DMS153 (cell line): ENCODE measurements around the gene CAMK2B.

ENCODE experiments used
- DNase-seq: peaks from one replicate; lab custom pipeline; 2025; lab: John Stamatoyannopoulos, UW

Gene CAMK2B

DNA sequence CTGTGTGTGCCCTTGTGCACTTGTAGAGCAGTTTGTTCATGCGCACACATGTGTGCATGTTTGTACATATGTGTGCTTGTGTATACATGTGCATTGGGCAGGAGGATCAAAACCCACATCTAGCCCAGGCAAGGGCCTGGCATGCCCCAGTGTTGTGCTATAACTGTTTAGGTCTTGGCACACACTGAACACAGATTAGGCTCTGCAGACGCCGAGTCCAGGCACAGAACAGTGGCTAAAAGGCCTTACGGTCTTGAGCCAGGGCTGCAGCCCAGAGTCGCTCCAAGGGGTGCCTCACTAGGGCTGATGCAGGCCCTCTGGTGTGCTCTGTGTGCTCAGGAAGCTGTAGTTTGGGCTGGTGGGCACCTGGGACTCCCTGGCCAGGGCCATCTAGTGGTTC, 68.9 kb downstream of the CAMK2B start:
- DNase-seq = no peak

GRCh38 chr7:44251881-44252280, 73.5 kb downstream of the CAMK2B start:
- no peak for DNase-seq

DNA sequence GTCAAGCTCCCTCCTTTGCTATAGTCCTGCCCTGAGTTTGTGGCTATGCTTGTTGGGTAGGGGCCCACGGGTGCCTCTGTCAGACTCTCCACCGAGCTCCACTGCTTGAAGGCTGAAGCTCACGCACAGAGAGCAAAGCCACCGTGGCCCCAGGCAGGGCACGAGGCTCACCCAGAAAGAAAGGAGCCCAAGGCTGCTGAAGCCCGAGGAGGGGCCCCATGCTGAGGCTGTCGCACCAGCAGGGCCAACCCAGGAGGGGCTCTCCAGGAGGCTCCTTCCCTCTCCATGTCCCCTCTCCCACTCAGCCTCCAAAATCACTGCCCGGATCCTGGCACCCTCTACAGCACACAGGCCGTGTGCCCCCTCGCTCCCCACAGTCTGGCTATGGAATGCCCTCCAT, 74.1 kb downstream of the CAMK2B start:
- no peak for DNase-seq

- DNase-seq = no peak
Measured at GRCh38 chr7:44249639-44250234, 75.7 kb downstream of the CAMK2B start.

DNA sequence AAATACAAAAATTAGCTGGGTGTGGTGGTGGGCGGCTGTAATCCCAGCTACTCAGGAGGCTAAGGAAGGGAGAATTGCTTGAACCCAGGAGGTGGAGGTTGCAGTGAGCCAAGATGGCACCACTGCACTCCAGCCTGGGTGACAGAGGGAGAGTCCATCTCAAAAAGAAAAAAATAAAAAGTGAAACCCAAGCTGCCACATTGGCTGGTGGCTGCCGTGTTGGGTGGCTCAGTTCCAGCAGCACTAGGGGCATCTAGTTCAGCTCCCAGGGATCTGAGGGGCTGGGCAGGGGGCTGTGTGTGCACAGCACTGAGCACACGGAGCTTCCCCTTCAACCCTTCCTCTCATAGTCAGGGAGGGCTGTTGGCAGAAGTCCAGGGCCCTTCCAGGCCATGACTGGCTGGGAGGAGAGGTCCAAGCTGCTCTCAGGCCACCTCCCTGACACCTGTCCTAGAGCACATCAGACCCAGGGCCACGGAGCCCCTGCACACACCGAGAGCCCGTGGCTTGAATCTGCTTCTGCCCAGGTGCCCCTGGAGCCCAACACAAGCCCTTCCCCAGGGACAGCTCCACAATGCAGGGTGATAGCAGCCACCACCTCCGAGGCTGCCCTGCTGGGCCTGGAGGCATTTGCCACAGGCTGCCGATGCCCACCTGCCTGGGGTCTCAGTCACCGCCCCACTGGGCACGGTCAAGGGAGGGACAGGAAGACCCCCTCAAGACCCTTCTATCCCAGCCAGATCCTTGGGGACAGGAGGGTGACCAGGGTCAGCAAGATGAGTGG, 77.3 kb downstream of the CAMK2B start:
- no peak for DNase-seq

DNA sequence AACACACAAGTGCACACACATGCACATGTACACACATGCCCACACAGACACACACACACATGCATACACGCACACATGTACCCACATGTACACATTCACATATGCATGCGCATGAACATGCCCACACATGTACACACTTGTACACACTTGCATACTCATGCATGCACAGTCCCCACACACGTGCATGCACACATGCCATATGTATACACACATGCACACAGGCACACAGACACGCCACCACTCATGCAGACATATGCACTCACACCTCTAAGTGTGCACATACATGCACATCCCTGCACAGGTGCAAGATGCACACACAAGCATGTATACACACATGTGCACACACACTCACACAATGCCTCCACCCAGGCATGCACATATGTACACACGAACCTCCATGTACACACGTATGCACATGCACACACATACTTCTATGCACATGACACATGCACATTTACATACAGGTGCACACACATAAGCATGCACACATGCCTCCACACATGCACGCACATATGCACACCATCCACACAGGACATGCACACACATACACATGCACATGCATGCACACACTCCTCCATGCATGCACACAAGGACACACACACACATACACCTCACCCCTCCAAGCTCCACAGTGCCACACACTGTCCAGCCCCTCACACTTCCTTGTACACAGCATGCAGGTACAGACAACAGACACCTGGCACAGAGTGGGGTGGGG, 78.8 kb downstream of the CAMK2B start:
- DNase-seq = no peak

GRCh38 chr7:44244282-44244681, 81.1 kb downstream of the CAMK2B start:
- no peak for DNase-seq

DNA sequence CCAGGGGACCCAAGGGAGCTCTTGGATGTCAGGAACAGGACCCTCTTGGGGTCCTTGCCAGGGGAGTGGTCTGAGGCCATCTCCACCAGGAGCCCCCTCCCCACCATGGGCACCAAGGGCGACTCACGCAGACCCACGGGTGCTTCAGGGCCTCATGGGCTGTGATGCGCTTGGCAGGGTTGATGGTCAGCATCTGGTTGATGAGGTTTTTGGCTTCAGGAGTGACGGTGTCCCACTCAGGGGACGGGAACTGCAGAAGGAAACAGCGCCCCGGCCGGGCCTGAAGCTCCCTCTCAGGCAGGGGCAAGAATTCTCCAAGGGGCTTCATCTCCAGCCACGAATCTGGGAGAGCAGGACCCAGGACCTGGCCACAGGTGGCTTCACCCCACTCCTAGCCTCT, 83.3 kb downstream of the CAMK2B start:
- DNase-seq = no peak

GRCh38 chr7:44240983-44241510, 84.3 kb downstream of the CAMK2B start:
- peak; percentile 82 for DNase-seq

DNA sequence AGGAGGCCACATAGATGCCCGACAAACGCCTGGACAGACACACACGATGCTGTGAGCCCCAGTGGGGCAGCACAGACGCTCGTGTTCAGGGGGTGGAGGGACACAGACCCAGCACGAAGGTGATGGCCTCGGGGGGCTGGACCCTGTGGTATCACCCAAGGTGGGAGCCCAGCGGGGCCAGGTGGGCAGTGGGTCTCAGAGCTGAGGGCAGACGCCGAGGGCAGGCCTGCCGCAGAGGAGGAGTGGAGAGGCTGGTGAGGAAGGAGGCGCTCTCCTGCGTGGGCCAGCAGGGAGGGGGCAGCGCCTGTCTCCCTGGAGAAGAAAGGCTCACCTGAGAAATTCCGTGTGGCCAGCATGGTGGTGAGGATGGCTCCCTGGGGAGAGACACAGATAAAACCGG, 85.0 kb downstream of the CAMK2B start:
- DNase-seq = no peak

DNA sequence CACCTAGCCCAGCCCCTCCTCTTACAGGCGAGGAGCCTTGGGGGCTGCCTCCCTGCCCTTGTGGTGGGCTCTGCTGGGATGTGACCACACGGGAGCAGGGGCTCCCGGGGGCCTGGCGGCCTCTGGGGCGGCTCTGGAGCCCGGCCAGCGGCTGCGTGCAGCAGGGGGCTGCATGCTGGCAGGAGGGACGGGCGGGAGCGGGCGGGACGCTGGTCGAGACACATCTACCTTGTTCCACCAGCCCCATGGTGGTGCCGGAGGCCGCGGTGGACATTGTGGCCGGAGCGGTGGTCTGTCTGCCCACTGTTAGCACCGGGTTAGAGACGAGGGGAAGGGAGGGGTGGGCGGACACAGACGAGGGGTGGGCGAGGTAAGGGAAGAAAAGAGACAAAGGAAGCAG, 86.0 kb downstream of the CAMK2B start:
- no peak for DNase-seq

GRCh38 chr7:44238116-44238695, 87.2 kb downstream of the CAMK2B start:
- no peak for DNase-seq

GRCh38 chr7:44237696-44238095, 87.7 kb downstream of the CAMK2B start:
- no peak for DNase-seq

DNA sequence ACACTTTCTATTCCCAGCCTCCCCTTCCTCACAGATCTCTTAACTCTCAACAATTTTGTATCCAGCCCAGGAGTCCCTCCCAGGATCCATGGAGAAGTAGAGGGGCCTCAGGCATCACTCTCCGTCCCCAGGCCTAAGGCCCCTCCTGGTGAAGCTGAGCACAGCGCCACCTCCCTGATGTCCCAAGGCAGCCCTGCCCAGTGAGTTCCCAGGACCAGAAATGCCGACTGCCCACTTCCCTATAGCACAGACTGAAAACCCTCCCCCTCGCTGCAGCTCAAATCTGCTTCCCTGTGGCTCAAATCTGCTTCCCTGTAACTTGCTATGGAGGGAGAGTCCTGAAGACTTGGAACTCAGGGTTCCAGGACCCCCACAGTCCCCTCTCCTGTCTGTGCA, 89.1 kb downstream of the CAMK2B start:
- no peak for DNase-seq

DNA sequence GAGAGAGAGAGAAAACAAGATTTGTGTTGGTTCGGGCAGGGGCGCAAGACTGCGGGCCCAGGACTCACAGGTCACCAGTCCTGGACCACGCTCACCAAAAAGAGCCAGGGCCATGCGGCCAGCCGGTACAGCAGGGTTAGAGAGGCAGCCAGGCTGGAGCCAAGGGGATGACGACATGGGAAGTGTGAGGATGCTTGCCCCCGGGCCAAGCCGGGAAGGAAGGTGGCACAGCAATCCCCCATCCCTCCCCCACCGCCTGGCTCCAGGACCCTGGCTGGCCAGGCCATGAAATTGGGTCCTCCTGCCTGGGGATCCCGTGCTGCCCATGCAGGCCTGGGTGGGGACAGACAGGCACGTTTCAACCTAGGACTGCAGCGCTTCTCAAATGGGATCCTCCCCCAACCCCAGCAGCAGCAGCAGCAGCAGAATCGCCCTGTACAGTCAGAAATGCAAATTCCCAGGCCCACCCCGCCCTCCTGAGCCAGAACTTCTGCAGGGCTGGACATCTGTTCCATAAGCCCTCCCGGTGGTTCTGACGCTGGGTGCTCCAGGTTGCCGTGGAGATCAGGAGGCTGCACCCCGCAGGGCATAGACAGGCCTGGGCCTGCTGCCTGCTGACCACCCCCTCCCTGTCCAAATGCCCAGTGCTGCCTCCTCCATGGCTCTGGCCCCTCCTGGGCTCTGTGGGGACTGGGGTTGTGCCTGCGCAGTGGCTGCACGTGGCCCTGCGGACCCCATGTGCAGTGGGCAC, 89.6 kb downstream of the CAMK2B start:
- DNase-seq = no peak

- DNase-seq = no peak
Measured at GRCh38 chr7:44235066-44235465, 90.3 kb downstream of the CAMK2B start.

- no peak for DNase-seq
Measured at GRCh38 chr7:44232901-44233715, 92.3 kb downstream of the CAMK2B start.

DNA sequence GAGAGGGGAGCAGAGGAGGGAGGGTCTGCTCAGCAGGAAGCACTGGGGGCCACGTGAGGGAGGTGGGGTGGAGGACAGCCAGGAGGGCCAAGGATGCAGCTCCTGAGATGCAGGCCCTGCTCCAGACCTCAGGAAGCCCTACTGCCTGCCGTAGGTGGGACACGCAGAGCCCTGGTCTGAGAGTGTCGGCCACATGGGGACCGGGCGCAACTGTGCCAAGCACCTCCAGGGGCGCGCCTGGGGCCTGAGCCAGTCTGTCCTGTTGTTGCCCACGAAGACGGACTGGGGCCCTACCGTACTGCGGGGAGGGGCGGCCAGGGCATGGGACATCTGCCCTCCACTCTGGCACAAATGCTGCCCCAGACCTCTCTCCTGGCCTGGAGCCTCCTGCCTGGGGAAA, 93.0 kb downstream of the CAMK2B start:
- DNase-seq = no peak

DNA sequence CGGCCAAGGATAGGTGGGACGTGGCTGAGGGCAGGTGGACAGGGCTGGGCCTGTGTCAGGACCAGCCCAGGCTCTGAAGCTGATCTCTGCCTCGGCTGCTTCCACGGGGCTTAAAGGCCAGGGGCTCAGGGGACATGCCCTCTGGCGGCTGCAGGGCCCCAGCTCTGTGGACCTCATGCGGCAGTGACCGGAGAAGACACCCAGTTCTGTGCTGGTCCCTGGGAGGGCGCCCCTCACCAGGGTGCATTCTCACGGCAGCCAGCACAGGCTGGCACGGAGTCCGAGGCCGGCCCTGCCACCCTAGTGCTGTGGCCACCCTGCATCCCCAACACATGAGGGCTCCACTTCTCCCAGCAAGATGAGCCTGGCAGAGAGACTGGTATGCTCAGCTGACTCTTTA, 94.3 kb downstream of the CAMK2B start:
- no peak for DNase-seq

DNA sequence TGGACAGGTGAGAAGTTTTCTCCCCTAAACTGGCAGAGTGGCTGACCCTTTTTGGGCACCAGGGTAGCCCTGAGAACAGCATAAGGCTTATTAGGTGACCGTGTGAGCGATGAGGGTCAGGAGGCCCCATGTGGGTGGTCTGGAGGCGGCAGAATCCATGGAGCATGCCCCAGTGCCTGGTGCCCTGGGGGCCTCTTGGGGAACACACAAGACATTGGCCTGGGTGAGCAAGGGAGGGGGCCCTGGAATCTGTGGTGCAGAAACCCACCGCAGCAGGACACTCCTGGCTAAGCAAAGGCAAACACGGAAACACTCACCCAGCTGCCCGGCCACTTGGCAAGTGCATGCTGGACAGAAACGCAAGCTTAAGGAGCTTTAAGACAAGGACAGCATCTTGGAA, 95.1 kb downstream of the CAMK2B start:
- no peak for DNase-seq

DNA sequence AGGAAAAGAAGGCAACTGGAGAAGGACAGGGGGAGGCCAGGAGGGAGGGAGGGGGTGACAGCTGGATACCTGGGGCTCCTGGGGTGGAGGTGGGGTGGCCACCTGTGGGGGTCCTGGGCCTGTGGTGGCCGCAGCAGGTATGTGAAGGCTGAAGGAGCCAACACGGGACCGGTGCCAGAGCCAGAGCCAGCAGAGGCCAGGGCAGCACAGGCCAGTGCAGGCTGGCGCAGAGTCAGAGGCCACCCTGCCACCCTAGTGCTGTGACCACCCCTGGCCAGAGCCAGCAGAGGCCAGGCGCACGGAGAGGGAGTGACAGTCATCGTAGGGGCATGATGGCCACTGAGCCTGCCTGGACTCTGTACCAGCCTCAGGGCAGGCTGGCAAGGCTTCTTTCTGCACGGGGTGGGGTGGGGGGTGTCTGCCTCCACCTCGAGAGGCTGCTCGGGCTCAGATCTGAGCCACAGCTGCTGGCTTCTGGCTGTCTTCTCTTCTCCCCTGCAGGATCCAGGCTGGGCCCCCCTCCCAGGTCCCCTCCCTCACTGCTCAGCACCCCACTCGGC, 95.8 kb downstream of the CAMK2B start:
- DNase-seq = no peak
